ENCODE data around the gene AGAP5. TPM values are rescaled to one million over a fixed set of nuclear protein-coding genes. Genes with fewer than 3 reads are reported as not detected.

The AGAP5 gene
- total RNA-seq, 5 donors from 2014 or later (not counting 1 experiment from before 2014, with no cell fraction given), result 11.6 to 17.0 (median 14.7) TPM

DNA sequence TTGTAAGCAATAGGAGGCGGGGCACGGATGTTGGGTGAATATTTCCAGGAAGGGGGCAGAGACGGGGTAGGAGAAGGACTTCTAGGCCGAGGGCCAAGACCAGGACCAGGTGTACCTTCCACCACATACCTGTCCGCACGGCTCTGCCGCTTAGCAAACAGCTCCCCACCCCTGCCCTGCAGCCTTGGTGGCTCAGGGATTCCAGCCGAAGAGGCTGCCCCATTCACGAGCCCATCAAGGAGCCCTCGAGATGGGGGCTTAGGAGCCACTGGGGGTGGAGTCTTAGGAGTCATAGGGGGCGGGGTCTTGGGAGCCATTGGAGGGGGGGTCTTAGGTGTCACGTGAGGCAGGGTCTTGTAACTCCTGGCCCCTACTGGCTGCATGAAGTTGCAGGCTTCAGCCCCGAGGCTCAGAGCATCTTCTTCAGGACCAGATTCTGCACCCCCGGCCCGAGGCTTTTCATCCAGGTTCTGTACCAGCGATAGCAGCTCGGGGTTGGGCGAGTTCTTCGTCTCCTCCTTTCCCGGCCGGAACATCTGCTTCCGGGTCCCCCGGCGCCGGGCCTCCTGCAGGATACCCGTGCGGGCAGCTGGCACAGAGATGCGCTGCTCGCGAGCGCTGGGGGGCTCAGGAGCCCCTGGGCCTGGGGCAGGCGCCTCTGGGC, 50.6 kb downstream of the AGAP5 start:
- Histone ChIP-seq H3K9me3 (no peaks in the 10 kb centered on the region), H3K4me1 (ENCODE audit: control insufficient read depth in 1 of 2, extremely low read depth in 1 of 2, insufficient read depth in 2 of 2, low read length in 2 of 2) (peaks cover 0 to 19% of the 10 kb centered on the region in 2 experiments), H3K36me3 (ENCODE audit: control insufficient read depth in 2 of 2, extremely low read depth in 1 of 2, insufficient read depth in 1 of 2, low read length in 1 of 2) (no peaks in the 10 kb centered on the region), H3K27ac (ENCODE audit: low read length) (no peak overlapping the region), H3K4me3 (ENCODE audit: control insufficient read depth in 1 of 2, extremely low read depth in 1 of 2, low read length in 1 of 2) (peak overlapping the region; percentile 46 to 74), H3K27me3 (replicated peaks in 1 of 2; ENCODE audit: control insufficient read depth in 2 of 2, extremely low read depth in 1 of 2, insufficient read depth in 2 of 2, low read length in 1 of 2) (peaks cover 0 to 33% of the 10 kb centered on the region in 2 experiments)
- Mint-ChIP-seq H3K27me3 (peaks cover 4 to 6% of the 10 kb centered on the region in 2 donors), H3K36me3 (no peaks in the 10 kb centered on the region), H3K9me3 (no peaks in the 10 kb centered on the region), H3K4me3 (peak overlapping the region; percentile 62 to 80 (median 66)), H3K27ac (no peak overlapping the region), H3K4me1 (peaks cover 4 to 10% (median 4%) of the 10 kb centered on the region in 3 donors)
- CTCF ChIA-PET, result interaction anchor here (0.6 to 4.5 kb wide), 3 partner anchors 117 to 608 kb away, joined by 3 to 53 read pairs (median 9); no protein-coding TSS in a partner anchor
- DNase-seq (peak in 10 of 35 experiments; percentile 2 to 31 (median 16)), ATAC-seq (replicated peaks in 1 of 4) (peak; percentile 46 to 68 (median 48))
- WGBS (ENCODE audit: insufficient coverage), result 9% methylated on average over 23 of the region's 32 CpGs
- POLR2A ChIA-PET, result interaction anchor here in 1 of 2 donors (0.8 kb wide), 1 partner anchor 77 kb away, joined by 9 read pairs; no protein-coding TSS in a partner anchor

DNA sequence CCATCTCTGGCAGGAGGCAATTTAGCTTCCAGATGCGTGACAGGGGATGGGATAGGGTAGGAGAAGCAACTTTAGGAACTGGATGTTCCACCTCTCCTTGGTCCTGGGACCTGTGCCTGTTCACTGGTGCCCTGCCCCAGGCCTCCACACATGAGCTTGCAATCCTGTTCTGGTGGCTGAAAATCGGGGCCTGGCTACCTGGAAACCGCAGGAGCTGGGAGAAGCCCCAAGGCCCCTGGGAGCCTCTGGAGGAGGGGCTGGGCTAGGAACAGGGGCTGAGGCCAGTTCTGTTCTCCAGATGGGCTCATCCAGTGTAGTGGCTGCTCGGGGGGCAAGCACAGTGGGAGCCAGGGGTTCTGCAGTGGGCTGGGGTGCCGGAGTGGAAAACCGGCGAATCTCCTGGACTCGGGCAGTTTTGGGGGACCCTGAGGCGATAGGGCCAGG, 51.3 kb downstream of the AGAP5 start:
- H3K9me3 Mint-ChIP-seq, result no peaks in the 10 kb centered on the region

DNA sequence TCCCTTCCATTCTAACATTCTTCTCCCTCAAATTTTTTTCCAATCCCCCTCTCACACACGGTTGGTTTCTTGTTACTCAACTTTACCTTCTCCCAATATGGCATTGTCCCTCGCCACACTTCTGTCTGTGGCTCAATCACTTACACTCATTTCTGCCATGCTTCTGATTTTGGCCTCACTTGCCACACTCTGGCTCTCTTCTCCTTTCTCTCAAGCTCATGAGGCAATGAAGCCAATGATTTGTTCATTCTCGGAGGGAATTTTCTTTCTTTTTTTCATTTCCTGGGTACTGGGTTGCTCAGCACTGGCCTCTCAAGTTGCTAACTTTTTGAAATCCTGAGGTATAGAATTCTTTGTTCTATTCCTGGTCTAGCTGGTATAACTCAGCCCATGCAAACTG, 52.7 kb downstream of the AGAP5 start:
- ChIA-PET CTCF (interaction anchor here (0.7 to 4.5 kb wide), 3 partner anchors 114 to 116 kb away, joined by 3 to 53 read pairs (median 26); no protein-coding TSS in a partner anchor), POLR2A (no interaction called here)
- Mint-ChIP-seq H3K4me3 (no peak overlapping the region), H3K4me1 (peaks cover 4 to 10% (median 4%) of the 10 kb centered on the region in 3 donors), H3K9me3 (no peaks in the 10 kb centered on the region), H3K27ac (peak overlapping the region in 1 of 2 donors; percentile 8), H3K36me3 (no peaks in the 10 kb centered on the region), H3K27me3 (peaks cover 8 to 9% of the 10 kb centered on the region in 2 donors)
- Histone ChIP-seq H3K4me1 (ENCODE audit: control insufficient read depth in 1 of 2, extremely low read depth in 1 of 2, insufficient read depth in 2 of 2, low read length in 2 of 2) (peaks cover 0 to 19% of the 10 kb centered on the region in 2 experiments), H3K9me3 (no peaks in the 10 kb centered on the region), H3K27me3 (replicated peaks in 1 of 2; ENCODE audit: control insufficient read depth in 2 of 2, extremely low read depth in 1 of 2, insufficient read depth in 2 of 2, low read length in 1 of 2) (peaks cover 0 to 40% of the 10 kb centered on the region in 2 experiments), H3K4me3 (ENCODE audit: control insufficient read depth in 1 of 2, extremely low read depth in 1 of 2, low read length in 1 of 2) (no peak overlapping the region), H3K36me3 (ENCODE audit: control insufficient read depth in 2 of 2, extremely low read depth in 1 of 2, insufficient read depth in 1 of 2, low read length in 1 of 2) (no peaks in the 10 kb centered on the region), H3K27ac (ENCODE audit: low read length) (no peak overlapping the region)
- ATAC-seq (replicated peaks in 1 of 4), result no peak
- whole genome bisulfite sequencing (ENCODE audit: insufficient coverage), result 59% methylated on average over 2 of the region's 3 CpGs
- no peak for DNase-seq

More for the DNA sequence above, 51.3 kb downstream of the AGAP5 start:
- 96% methylated on average over 8 of the region's 9 CpGs for WGBS (ENCODE audit: insufficient coverage)
- Mint-ChIP-seq H3K4me3 (peak overlapping the region in 2 of 3 donors; percentile 28 to 80), H3K27me3 (peaks cover 6 to 8% of the 10 kb centered on the region in 2 donors), H3K27ac (no peak overlapping the region), H3K4me1 (peaks cover 4 to 10% (median 4%) of the 10 kb centered on the region in 3 donors), H3K36me3 (no peaks in the 10 kb centered on the region)
- H3K27me3 ChIP-seq (replicated peaks in 1 of 2; ENCODE audit: control insufficient read depth in 2 of 2, extremely low read depth in 1 of 2, insufficient read depth in 2 of 2, low read length in 1 of 2), result peaks cover 0 to 34% of the 10 kb centered on the region in 2 experiments
- no peak overlapping the region for H3K4me3 ChIP-seq (ENCODE audit: control insufficient read depth in 1 of 2, extremely low read depth in 1 of 2, low read length in 1 of 2)
- ATAC-seq (replicated peaks in 1 of 4) (no peak), DNase-seq (no peak)
- ChIA-PET POLR2A (no interaction called here), CTCF (interaction anchor here in 1 of 2 donors (0.7 to 4.5 kb wide), 2 partner anchors 117 to 609 kb away, joined by 3 to 53 read pairs; no protein-coding TSS in a partner anchor)
- no peak overlapping the region for H3K27ac ChIP-seq (ENCODE audit: low read length)
- peaks cover 0 to 19% of the 10 kb centered on the region in 2 experiments for H3K4me1 ChIP-seq (ENCODE audit: control insufficient read depth in 1 of 2, extremely low read depth in 1 of 2, insufficient read depth in 2 of 2, low read length in 2 of 2)
- no peaks in the 10 kb centered on the region for H3K9me3 ChIP-seq
- no peaks in the 10 kb centered on the region for H3K36me3 ChIP-seq (ENCODE audit: control insufficient read depth in 2 of 2, extremely low read depth in 1 of 2, insufficient read depth in 1 of 2, low read length in 1 of 2)

DNA sequence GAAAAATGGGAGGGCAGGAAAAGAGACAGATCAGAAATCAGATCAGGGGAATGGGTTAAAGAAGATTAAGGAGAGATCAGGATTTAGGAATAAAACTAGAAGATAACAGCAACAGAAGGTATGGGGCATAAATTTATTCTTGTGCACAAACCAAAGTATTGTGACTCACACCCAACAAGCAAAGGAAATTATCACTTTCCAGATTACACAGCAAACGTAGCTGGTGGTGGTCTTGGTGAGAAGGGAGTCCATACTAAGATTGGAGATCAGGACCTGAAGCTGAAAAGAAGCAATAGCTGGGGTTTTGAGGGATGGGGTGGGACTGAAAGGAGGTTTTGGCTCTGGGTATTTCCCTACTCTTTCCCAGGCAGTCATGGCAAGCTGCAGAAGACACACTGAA, 53.1 kb downstream of the AGAP5 start:
- H3K27ac ChIP-seq (ENCODE audit: low read length), result no peak overlapping the region
- Mint-ChIP-seq H3K4me3 (no peak overlapping the region), H3K4me1 (peaks cover 4 to 10% (median 4%) of the 10 kb centered on the region in 3 donors), H3K27me3 (peaks cover 8 to 9% of the 10 kb centered on the region in 2 donors), H3K27ac (no peak overlapping the region), H3K36me3 (no peaks in the 10 kb centered on the region), H3K9me3 (no peaks in the 10 kb centered on the region)
- H3K27me3 ChIP-seq (replicated peaks in 1 of 2; ENCODE audit: control insufficient read depth in 2 of 2, extremely low read depth in 1 of 2, insufficient read depth in 2 of 2, low read length in 1 of 2), result peaks cover 0 to 40% of the 10 kb centered on the region in 2 experiments
- DNase-seq (no peak), ATAC-seq (replicated peaks in 1 of 4) (no peak)
- H3K4me3 ChIP-seq (ENCODE audit: control insufficient read depth in 1 of 2, extremely low read depth in 1 of 2, low read length in 1 of 2), result no peak overlapping the region
- H3K36me3 ChIP-seq (ENCODE audit: control insufficient read depth in 2 of 2, extremely low read depth in 1 of 2, insufficient read depth in 1 of 2, low read length in 1 of 2), result no peaks in the 10 kb centered on the region
- ChIA-PET CTCF (interaction anchor here (1.8 to 4.5 kb wide), 4 partner anchors 18 to 118 kb away, joined by 6 to 53 read pairs (median 16); no protein-coding TSS in a partner anchor), POLR2A (no interaction called here)
- no CpG with 5 or more reads among the region's 1 CpG for WGBS (ENCODE audit: insufficient coverage)
- peaks cover 0 to 19% of the 10 kb centered on the region in 2 experiments for H3K4me1 ChIP-seq (ENCODE audit: control insufficient read depth in 1 of 2, extremely low read depth in 1 of 2, insufficient read depth in 2 of 2, low read length in 2 of 2)
- no peaks in the 10 kb centered on the region for H3K9me3 ChIP-seq

DNA sequence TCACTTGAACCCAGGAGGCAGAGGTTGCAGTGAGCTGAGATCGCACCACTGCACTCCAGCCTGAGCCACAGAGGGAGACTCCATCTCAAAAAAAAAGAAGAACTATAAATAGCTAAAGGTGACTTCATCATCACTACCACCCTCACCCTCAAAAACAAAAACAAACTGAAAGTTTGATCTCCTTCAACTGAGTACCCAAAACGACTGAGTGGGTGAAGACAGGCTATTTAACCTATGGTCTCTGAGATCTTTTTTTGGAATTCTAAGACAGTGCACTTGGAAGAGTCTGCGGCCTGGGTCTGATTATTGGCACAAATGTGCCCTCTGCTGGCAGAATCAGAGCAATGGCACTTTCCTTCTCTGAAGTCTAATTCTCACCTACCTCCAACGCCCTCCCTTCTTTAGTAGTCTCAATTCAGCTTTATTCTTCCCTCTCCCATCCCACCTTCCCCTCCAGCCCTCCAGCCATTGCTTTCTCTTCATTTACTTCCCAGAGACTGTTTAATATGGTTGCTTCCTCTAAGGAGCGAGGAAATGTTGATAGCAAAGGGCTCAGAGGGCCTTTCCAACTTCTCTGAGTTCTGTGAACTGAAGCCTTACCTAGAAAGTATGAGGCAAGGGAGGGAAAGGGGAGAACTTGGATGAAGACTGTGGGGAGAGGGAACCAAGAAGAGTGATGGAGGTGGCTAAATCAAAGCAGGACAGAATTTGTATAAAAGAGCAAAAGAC, 53.7 kb downstream of the AGAP5 start:
- ATAC-seq (replicated peaks in 1 of 4) (peak; percentile 62 to 74 (median 70)), DNase-seq (peak in 31 of 35 experiments; percentile 10 to 79 (median 42))
- Histone ChIP-seq H3K36me3 (ENCODE audit: control insufficient read depth in 2 of 2, extremely low read depth in 1 of 2, insufficient read depth in 1 of 2, low read length in 1 of 2) (no peaks in the 10 kb centered on the region), H3K4me1 (ENCODE audit: control insufficient read depth in 1 of 2, extremely low read depth in 1 of 2, insufficient read depth in 2 of 2, low read length in 2 of 2) (peaks cover 0 to 19% of the 10 kb centered on the region in 2 experiments), H3K27me3 (replicated peaks in 1 of 2; ENCODE audit: control insufficient read depth in 2 of 2, extremely low read depth in 1 of 2, insufficient read depth in 2 of 2, low read length in 1 of 2) (peaks cover 0 to 40% of the 10 kb centered on the region in 2 experiments), H3K27ac (ENCODE audit: low read length) (no peak overlapping the region), H3K4me3 (ENCODE audit: control insufficient read depth in 1 of 2, extremely low read depth in 1 of 2, low read length in 1 of 2) (no peak overlapping the region), H3K9me3 (no peaks in the 10 kb centered on the region)
- WGBS (ENCODE audit: insufficient coverage), result 0% methylated on average over 2 of the region's 5 CpGs
- no peaks in the 10 kb centered on the region for H3K9me3 Mint-ChIP-seq
- H3K4me1 Mint-ChIP-seq, result peaks cover 4 to 10% (median 4%) of the 10 kb centered on the region in 3 donors
- H3K27ac Mint-ChIP-seq, result no peak overlapping the region
- POLR2A ChIA-PET, result interaction anchor here in 1 of 2 donors (0.6 to 0.7 kb wide), 2 partner anchors 19 to 117 kb away, joined by 3 to 6 read pairs; no protein-coding TSS in a partner anchor
- H3K27me3 Mint-ChIP-seq, result peaks cover 8 to 9% of the 10 kb centered on the region in 2 donors
- no peaks in the 10 kb centered on the region for H3K36me3 Mint-ChIP-seq
- no peak overlapping the region for H3K4me3 Mint-ChIP-seq
- CTCF ChIA-PET, result interaction anchor here (0.6 to 4.5 kb wide), 15 partner anchors 10 to 646 kb away, joined by 3 to 53 read pairs (median 3); partner anchors contain the start of genes CFAP70 (in 1 of the 2) and USP54 (in 1 of the 2)

DNA sequence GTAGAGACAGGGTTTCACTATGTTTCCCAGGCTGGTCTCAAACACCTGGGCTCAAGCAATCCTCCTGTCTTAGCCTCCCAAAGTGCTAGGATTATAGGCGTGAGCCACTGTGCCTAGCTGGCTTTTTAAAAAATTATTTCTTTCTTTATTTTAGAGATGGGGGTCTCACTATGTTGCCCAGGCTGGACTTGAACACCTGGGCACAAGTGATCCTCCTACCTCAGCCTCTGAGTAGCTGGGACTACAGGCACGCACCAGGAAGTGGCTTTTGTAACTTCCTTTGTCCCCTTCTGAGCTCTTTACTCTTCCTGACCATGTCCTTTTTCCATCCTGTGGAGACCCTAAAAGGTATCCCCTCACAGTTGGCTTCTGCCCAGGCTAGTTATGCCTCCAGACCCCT, 54.5 kb downstream of the AGAP5 start:
- DNase-seq (no peak), ATAC-seq (replicated peaks in 1 of 4) (no peak)
- no peak overlapping the region for H3K27ac ChIP-seq (ENCODE audit: low read length)
- Mint-ChIP-seq H3K36me3 (no peaks in the 10 kb centered on the region), H3K9me3 (no peaks in the 10 kb centered on the region), H3K27me3 (peaks cover 2 to 9% of the 10 kb centered on the region in 2 donors), H3K4me3 (no peak overlapping the region), H3K27ac (no peak overlapping the region), H3K4me1 (peaks cover 4 to 10% (median 4%) of the 10 kb centered on the region in 3 donors)
- WGBS (ENCODE audit: insufficient coverage), result no CpG with 5 or more reads among the region's 2 CpGs
- CTCF ChIA-PET, result interaction anchor here (0.6 to 4.5 kb wide), 14 partner anchors 11 to 647 kb away, joined by 3 to 53 read pairs (median 3); partner anchors contain the start of gene CFAP70 (in 1 of the 2)
- peaks cover 0 to 17% of the 10 kb centered on the region in 2 experiments for H3K4me1 ChIP-seq (ENCODE audit: control insufficient read depth in 1 of 2, extremely low read depth in 1 of 2, insufficient read depth in 2 of 2, low read length in 2 of 2)
- peaks cover 0 to 35% of the 10 kb centered on the region in 2 experiments for H3K27me3 ChIP-seq (replicated peaks in 1 of 2; ENCODE audit: control insufficient read depth in 2 of 2, extremely low read depth in 1 of 2, insufficient read depth in 2 of 2, low read length in 1 of 2)
- POLR2A ChIA-PET, result interaction anchor here (0.6 to 0.7 kb wide), 4 partner anchors 18 to 186 kb away, joined by 3 to 6 read pairs (median 5); no protein-coding TSS in a partner anchor
- no peaks in the 10 kb centered on the region for H3K9me3 ChIP-seq
- H3K4me3 ChIP-seq (ENCODE audit: control insufficient read depth in 1 of 2, extremely low read depth in 1 of 2, low read length in 1 of 2), result no peak overlapping the region
- H3K36me3 ChIP-seq (ENCODE audit: control insufficient read depth in 2 of 2, extremely low read depth in 1 of 2, insufficient read depth in 1 of 2, low read length in 1 of 2), result no peaks in the 10 kb centered on the region

All from T-cell (primary cell).